Large intestine (tissue), 3 donors: ENCODE measurements around the gene TBKBP1. TPM values are rescaled to one million over a fixed set of nuclear protein-coding genes. Genes with fewer than 3 reads are reported as not detected.

Experiments used
- DNase-seq, 2 donors: peaks; one replicate each; pipeline versions ENCODE4 v3.0.0 to v3.0.0-alpha.2; 2013
- H3K27ac ChIP-seq: one replicate; pipeline ENCODE4 v1.5.1; 2013; ENCODE audit warnings: low read length
- H3K27me3 ChIP-seq: 2 replicates; pipeline ENCODE4 v1.6.1; 2013; ENCODE audit warnings: low read length; ENCODE audit not compliant: control insufficient read depth, insufficient read depth
- H3K36me3 ChIP-seq: 2 replicates; pipeline ENCODE4 v1.6.1; 2013; ENCODE audit warnings: low read length; ENCODE audit not compliant: control insufficient read depth, insufficient read depth
- H3K4me1 ChIP-seq: one replicate; pipeline ENCODE4 v1.6.1; 2013; ENCODE audit warnings: low read length; ENCODE audit not compliant: control insufficient read depth, insufficient read depth
- H3K4me3 ChIP-seq: one replicate; pipeline ENCODE4 v1.5.1; 2013; ENCODE audit warnings: low read length
- H3K9me3 ChIP-seq: one replicate; pipeline ENCODE4 v1.6.1; 2013; ENCODE audit warnings: mild to moderate bottlenecking, low read depth, low read length, moderate library complexity; ENCODE audit not compliant: control insufficient read depth
- WGBS: methylation state at CpG from one replicate; pipeline ENCODE4 v1.1.5; 2013; ENCODE audit warnings: low lambda C conversion rate; ENCODE audit not compliant: insufficient coverage; 5-methylcytosine and 5-hydroxymethylcytosine counted together
- polyA plus RNA-seq: library from polyadenylated mRNA; unstranded; fragments of 120-200 nt; gene quantifications from one replicate; pipeline ENCODE4 v1.2.1, GENCODE V29; 2013

TBKBP1 gene
- polyA plus RNA-seq, 1 donor, result 11.5 TPM

DNA sequence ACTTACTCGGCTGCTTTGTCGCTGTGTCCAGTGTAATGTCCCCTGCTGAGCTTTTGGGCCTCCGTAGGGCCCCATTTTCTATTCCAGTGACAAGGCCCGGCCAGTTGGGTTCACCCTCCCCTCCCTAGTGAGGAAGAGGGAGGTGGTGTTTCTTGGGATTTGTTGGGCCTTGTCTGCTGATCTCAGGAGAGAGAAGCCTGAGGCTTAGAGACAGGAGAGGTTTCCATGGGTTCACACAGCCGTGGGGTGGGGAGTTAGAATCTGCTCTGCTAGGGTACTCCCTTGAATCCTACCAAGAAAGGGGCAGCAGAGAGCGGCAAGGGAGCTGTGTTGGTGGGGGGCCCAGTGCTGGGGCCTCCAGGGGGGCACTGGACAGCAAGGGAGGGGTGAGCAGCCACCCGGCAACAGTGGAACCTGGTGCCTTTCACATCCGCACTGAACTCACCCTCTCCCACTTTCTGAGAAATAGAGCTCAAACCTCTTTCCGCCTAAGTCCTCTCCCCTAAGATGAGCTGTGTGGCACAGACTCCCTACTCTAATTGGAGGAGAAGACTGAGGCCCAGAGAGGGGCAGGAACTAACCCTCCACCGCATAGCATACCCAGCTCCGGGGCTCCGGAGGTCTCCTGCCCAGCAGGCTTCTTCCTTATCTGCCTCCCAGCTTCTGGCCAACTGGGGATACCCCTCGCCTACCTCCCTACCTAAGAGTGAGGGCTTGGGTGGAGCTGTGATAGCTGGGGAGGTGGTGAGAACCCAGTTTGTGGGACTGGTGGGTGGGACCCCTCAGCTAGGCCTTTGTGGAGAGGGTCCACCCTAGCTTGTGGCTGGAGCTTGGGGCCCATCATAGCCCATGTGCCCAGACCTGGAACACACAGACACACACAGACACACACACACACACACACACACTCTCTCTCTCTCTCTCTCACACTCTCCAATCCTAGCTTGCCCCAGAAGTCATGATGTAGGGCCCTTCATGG, 6.8 kb downstream of the TBKBP1 start:
- H3K27me3 ChIP-seq, result no peaks in the 10 kb centered on the region
- no peaks in the 10 kb centered on the region for H3K9me3 ChIP-seq
- whole genome bisulfite sequencing, result no CpG with 5 or more reads among the region's 13 CpGs
- H3K4me1 ChIP-seq, result no peaks in the 10 kb centered on the region
- DNase-seq, result no peak
- H3K4me3 ChIP-seq, result no peak overlapping the region
- H3K36me3 ChIP-seq, result peaks cover 10% of the 10 kb centered on the region
- H3K27ac ChIP-seq, result no peak overlapping the region

DNA sequence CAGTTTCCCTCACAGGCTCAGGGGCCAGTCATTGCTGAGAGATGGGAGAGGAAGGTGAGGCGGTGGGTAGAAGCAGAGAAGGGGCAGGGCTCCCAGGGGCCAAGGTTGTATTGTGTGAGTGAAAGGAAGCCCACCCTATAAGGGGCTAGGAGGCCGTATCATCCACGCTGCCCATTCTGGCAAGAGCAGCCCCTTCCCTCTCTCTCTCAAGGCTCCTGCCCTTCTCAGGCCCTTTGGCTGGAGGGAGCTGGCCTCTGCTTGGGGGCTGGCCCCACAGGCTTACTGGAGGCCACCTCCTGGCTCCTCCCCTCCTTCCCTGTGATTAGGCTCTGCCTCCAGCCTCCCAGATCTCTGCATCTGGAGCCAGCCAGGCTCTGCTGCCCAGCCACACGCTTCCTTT, 7.6 kb downstream of the TBKBP1 start:
- H3K4me3 ChIP-seq, result no peak overlapping the region
- no peak overlapping the region for H3K27ac ChIP-seq
- no peaks in the 10 kb centered on the region for H3K27me3 ChIP-seq
- DNase-seq, result no peak
- no CpG with 5 or more reads among the region's 4 CpGs for WGBS
- no peaks in the 10 kb centered on the region for H3K9me3 ChIP-seq
- peaks cover 10% of the 10 kb centered on the region for H3K36me3 ChIP-seq
- no peaks in the 10 kb centered on the region for H3K4me1 ChIP-seq

DNA sequence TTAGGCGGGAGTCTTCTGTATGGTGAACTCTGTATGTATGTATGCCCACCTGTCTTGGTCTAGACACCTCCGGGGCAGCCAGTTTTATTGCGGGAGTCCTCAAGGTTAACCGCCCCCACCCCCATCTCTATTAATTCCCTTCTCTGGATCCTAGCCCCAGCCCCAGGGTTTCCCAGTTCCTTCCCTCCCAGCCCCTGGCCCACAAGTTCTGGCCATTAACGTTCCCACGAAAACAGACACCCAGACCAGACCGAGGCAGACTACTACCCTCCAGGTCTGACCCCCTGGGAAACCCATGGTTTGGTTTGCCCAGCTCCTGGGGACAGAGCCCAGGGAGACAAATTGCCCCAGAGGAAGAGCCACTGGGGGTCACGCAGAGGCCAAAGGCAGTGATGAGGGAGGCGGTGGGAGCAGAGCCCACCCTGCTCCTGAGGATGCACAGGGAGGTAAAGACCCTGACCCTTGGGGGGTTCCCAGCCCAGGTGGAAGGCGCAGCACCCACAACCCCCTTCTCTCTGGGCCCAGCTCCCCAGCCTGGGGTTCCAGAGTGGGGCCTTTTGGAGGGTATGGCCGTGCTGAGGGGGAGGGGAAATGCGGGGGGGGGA, 8.5 kb downstream of the TBKBP1 start:
- Histone ChIP-seq H3K9me3 (no peaks in the 10 kb centered on the region), H3K27me3 (no peaks in the 10 kb centered on the region), H3K27ac (no peak overlapping the region), H3K36me3 (peaks cover 10% of the 10 kb centered on the region), H3K4me1 (no peaks in the 10 kb centered on the region), H3K4me3 (no peak overlapping the region)
- WGBS, result no CpG with 5 or more reads among the region's 12 CpGs
- no peak for DNase-seq

DNA sequence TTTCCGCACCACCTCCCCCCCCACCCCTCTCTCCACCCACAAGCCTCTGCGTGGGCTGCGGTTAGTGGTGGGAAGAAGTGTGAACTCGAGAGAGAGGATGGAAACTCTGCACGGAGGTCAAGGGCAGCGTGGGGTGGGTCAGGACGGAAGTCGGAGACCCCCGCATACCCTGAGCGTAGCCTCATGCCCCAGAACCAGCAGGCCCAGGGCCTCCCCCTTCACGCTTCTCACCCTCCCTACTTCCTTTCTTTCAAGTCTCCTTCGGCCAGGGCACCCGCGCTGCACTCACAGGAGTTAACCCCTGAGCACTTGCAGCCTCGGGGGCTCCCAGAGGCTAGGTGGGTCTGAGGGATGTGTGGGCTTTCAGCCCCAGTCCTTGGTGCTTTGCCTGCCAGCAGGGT, 9.2 kb downstream of the TBKBP1 start:
- Histone ChIP-seq H3K4me1 (no peaks in the 10 kb centered on the region), H3K36me3 (peaks cover 10% of the 10 kb centered on the region), H3K4me3 (no peak overlapping the region), H3K9me3 (no peaks in the 10 kb centered on the region), H3K27me3 (peaks cover 3% of the 10 kb centered on the region), H3K27ac (no peak overlapping the region)
- no peak for DNase-seq
- no CpG with 5 or more reads among the region's 15 CpGs for WGBS

DNA sequence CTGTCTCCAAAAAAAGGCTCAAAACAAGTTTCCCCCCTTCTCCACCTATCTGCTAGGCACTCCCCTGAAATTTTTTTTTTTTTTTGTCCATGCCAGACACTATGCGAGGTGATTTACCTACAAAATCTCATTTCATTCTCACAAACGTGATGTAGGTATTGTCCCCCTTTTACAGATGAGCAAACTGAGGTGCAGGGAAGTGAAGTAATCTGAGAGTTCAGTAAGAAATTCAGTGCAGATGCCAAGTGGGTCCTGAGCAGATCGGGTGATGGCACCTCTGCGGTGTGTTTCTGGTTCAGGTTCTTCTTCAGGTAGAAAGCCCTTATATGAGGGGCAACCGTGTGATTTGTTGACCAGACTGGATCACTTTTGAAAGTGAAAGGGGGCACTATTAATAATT, 9.7 kb downstream of the TBKBP1 start:
- Histone ChIP-seq H3K9me3 (no peaks in the 10 kb centered on the region), H3K36me3 (peaks cover 10% of the 10 kb centered on the region), H3K4me1 (no peaks in the 10 kb centered on the region), H3K27ac (no peak overlapping the region), H3K4me3 (no peak overlapping the region), H3K27me3 (peaks cover 6% of the 10 kb centered on the region)
- no peak for DNase-seq
- no CpG with 5 or more reads among the region's 5 CpGs for whole genome bisulfite sequencing

DNA sequence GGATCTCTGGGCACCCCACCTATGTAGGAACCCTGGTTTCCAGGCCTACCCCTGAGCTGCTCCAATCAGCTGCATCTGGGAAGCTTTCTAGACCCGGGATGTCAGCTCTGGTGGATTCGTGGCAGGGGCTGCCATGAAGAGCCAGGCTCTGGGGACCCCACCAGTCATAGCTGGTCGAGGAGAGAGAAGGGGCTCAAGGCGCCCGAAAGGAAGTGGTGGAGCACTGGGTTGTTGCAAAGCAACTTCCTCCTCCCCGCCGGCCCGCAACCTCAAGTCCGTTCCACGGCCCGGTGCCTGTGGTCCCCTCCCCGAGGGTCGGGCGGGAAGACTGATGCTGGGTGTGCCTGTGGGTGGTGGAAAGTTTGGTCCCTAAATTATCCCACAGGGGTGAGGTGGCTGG, 10.2 kb downstream of the TBKBP1 start:
- H3K27ac ChIP-seq, result no peak overlapping the region
- no peaks in the 10 kb centered on the region for H3K4me1 ChIP-seq
- peaks cover 6% of the 10 kb centered on the region for H3K27me3 ChIP-seq
- WGBS, result no CpG with 5 or more reads among the region's 14 CpGs
- H3K4me3 ChIP-seq, result no peak overlapping the region
- no peaks in the 10 kb centered on the region for H3K9me3 ChIP-seq
- peaks cover 9% of the 10 kb centered on the region for H3K36me3 ChIP-seq
- no peak for DNase-seq

DNA sequence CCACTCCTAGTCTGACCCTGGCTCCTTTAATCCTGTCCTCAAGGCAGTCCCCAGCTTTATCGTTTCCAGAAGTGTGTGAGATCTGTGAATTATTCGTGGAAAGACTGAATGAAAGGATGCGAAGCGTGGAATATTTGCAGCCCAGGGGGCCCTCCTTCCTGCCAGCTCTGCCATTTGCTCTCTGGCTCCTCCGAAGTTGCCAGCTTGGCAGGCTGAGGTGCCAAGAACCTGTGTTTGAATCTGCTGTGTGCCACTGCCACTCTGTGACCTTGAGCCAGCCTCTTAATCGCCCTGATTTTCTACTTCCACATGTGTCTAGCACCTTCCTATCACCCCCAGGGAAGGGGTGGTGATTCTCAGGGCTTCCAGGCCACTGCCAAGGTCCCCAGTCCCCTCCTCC, 10.8 kb downstream of the TBKBP1 start:
- Histone ChIP-seq H3K27me3 (peaks cover 6% of the 10 kb centered on the region), H3K4me1 (no peaks in the 10 kb centered on the region), H3K27ac (no peak overlapping the region), H3K4me3 (no peak overlapping the region), H3K36me3 (peaks cover 9% of the 10 kb centered on the region), H3K9me3 (no peaks in the 10 kb centered on the region)
- DNase-seq, result no peak
- 100% methylated on average over 1 of the region's 6 CpGs for WGBS

DNA sequence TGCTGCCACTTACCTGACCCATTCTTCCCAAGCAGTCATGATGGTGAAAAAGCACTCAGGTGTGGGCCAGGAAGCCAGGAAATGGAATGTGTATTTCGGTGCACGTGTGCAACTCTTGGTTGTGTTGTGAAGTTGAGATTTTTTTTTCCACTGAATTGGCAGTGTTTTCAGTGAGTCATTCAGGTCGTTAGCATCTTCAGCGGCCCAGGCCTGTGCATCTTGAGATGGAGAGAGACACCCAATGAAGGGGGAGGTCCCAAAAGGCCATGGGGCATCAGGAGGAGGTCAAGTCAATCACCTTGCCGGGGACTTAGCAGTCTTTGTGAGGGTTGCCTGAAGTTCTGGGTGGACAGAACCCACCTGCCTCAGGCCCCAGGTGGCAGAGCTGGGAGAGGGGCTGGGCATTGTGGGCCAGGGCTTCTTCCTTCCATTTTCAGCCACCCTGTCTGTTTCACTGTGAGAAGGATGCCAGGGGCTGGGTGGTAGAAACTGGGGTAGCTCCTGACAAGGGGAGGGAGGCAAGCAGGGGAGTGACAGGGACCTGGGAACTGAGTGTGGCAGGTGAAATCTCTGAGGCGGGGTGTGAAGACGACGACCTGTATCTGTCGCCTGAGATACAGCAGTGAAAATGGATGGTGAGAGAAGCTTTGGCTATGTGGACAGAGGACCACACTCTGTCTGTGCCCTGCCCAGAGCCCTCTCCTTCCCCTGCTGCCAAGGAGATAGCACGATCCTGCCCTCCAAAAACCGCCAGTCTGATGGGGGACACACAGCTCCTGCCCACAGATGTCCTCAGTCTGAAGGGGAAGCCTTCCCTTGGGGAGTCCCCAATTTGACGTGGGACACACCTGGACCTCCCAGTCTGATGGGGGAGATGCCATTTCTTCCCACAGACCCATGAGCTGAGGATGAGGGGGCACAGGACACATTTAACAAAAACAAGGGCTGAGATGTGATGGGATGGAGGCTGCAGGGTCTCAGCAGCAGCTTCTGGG, 11.9 kb downstream of the TBKBP1 start:
- peaks cover 11% of the 10 kb centered on the region for H3K36me3 ChIP-seq
- H3K27ac ChIP-seq, result no peak overlapping the region
- no peaks in the 10 kb centered on the region for H3K4me1 ChIP-seq
- 83% methylated on average over 2 of the region's 12 CpGs for WGBS
- no peaks in the 10 kb centered on the region for H3K9me3 ChIP-seq
- no peak for DNase-seq
- H3K27me3 ChIP-seq, result peaks cover 6% of the 10 kb centered on the region
- H3K4me3 ChIP-seq, result no peak overlapping the region

DNA sequence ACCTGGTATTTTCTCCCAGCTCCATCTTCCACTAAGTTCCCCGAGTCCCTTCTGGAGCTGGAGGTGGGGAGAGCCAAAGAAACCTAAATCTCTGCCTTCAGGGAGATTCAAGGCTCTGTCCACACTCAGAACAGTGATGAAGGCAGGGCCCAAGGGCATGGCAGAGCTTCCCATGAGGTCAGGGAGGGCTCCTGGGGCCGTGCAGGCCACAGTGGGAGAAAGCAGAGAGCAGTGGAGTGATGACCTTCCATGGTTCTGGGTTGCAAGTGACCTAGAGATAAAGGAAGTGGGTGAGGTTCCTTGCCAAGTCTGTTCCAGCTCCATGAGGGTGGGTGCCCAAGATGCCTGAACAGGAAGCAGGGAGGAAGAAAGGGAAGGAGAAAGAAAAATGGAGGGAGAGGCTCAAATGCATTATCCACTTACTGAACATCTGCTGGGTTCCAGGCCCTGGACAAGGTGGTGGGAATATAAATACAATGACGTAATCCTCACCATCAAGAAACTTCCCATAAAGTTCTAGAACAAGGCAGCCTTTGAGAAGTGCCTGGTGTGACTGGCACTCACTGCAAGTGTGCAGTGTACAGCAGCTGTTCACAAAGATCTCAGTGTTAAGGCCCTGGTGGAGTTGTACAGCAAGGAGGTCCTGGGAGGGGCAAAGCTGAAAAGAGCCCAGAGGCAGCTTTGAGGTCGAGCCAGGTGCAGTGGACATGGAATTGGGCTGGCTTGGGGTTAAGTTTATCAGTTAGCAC, 13.3 kb downstream of the TBKBP1 start:
- Histone ChIP-seq H3K36me3 (peaks cover 13% of the 10 kb centered on the region), H3K4me3 (no peak overlapping the region), H3K27ac (no peak overlapping the region), H3K27me3 (peaks cover 6% of the 10 kb centered on the region), H3K9me3 (no peaks in the 10 kb centered on the region), H3K4me1 (no peaks in the 10 kb centered on the region)
- no CpG with 5 or more reads among the region's 4 CpGs for WGBS
- DNase-seq, result no peak
